22Rv1 (cell line): ENCODE results near the gene TACC2.
"Not testable (repeated sequence)": the region's sequence is repeated elsewhere in the genome, so short reads cannot be mapped to it uniquely, and the experiment has no call there.

Experiments used
- H3K27ac ChIP-seq: fragments of 450-650 bp; 2 replicates; pipeline ENCODE4 v1.5.1; 2017
- ZFX ChIP-seq: fragments of 450-650 bp; IDR thresholded peaks from 2 replicates; pipeline ENCODE4 v1.6.1; 2017; ENCODE audit warnings: antibody characterized with exemption, borderline replicate concordance
- TF ChIP-seq, protein P1 (sequence below): fragments of 450-650 bp; IDR thresholded peaks from 2 replicates; pipeline ENCODE4 v1.5.1; 2017; ENCODE audit warnings: mild to moderate bottlenecking

The TACC2 gene

DNA sequence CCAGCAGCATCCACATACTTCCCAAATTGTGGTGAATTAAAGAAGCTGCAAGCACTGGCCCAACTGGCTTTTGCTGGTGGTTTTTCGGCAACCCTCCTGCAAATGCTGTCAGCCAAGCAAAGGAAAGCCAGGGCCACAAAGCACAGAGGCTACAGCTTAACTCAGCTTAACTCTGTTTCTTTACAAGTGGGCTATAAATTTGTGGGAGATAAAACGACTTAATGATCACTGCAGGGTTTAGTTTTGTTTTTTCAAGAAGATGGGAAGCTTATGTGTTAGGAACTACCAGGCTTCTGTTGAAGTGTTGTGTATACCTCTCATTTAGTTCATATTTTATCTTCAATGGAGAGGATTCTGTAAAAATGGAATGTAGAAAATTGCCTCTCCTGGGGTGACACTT is 110.6 kb downstream of the TACC2 start:
- TF ChIP-seq, protein P1, sequence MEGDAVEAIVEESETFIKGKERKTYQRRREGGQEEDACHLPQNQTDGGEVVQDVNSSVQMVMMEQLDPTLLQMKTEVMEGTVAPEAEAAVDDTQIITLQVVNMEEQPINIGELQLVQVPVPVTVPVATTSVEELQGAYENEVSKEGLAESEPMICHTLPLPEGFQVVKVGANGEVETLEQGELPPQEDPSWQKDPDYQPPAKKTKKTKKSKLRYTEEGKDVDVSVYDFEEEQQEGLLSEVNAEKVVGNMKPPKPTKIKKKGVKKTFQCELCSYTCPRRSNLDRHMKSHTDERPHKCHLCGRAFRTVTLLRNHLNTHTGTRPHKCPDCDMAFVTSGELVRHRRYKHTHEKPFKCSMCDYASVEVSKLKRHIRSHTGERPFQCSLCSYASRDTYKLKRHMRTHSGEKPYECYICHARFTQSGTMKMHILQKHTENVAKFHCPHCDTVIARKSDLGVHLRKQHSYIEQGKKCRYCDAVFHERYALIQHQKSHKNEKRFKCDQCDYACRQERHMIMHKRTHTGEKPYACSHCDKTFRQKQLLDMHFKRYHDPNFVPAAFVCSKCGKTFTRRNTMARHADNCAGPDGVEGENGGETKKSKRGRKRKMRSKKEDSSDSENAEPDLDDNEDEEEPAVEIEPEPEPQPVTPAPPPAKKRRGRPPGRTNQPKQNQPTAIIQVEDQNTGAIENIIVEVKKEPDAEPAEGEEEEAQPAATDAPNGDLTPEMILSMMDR = no peak
- TF ChIP-seq ZFX = no peak
- H3K27ac ChIP-seq = no peak overlapping the region

DNA sequence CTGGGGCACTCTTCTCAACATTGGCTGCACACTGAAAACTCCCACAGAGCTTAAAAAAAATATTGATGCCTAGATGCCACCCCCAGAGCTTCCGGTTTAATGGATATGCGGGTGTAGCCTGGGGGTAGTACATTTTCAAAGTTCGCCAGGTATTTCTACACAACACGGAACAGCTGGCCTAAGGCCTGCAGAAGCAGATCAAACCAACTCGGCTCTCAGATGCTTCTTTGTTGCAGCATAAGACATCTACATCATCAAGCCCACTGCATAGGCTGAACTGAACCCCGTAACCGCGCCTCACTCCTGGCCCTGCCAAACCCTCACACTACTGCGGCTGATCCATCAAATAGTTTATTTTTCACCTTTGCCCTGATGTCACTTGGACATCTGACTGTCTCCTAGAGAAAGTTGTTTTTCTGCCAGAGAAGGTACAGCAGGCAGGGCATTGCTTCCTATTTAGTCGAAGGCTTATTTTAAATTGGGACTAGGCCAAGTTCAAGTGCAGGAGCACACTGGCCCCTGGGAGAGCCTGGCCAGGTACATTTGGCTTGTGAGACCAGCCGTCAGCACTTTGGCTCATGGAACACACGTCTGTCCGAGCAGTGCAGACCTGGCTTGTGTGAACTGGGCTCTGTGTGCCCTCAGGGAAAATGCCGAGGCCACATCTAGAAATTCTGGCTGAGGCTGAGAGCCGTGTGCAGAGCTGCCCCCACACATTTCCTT is 113.3 kb downstream of the TACC2 start:
- TF ChIP-seq ZFX = no peak
- TF ChIP-seq, protein P1 = no peak

DNA sequence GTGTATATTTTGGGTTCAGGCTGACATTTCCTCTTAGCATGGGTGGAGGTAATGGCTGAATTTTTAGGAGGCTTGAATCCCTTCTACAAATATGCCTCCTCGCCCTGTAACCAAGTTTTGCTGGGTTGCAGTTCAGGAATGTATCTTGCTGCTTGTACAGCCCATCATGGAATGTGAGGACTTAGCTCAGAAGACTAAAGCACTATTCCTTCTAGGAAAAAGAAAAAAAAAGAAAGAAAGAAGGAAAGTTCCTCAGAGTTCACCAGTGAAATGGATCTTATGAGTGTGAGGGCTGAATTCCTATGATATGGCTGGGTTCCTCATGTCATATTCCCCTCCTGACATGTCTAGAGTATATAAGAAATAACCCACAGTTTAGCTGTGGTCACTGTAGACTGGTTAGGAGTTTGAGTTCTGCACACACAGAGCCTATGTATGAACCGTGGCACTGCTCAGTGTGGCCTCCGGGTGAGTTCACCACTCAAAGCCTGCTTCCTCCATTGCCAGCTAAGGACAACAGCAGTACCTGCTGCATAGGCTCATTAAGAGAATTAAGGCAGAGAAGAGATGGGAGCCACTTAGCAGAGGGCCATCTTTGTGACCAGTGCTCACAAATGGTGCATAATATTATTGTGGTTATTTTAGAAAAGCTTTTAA is 114.0 kb downstream of the TACC2 start:
- H3K27ac ChIP-seq = no peak overlapping the region
- no peak for TF ChIP-seq ZFX
- TF ChIP-seq, protein P1 = no peak

More for the DNA sequence above, 113.3 kb downstream of the TACC2 start:
- no peak overlapping the region; the same call in 1 of the 2 replicates for H3K27ac ChIP-seq

DNA sequence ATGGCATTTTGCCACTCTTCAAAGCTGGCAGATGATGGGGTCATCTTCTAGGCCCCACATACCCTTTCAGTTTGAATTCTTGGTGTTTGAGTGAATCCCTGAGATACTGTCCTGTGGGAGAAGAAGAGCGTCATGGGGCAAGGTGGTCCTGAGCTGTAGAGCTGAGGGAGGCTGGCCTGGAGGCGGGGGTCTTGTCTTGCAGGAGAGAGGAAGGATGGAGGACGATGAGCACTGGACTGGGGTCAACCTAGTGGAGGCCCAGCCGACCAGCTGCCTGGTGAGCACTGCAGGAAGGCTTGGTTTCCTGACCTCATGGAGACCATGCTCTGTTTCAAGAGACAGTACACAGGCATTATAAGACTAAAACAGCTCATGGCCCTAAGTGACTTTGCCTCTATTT is 114.6 kb downstream of the TACC2 start:
- no peak overlapping the region for H3K27ac ChIP-seq
- no peak for TF ChIP-seq ZFX
- TF ChIP-seq, protein P1 = no peak

DNA sequence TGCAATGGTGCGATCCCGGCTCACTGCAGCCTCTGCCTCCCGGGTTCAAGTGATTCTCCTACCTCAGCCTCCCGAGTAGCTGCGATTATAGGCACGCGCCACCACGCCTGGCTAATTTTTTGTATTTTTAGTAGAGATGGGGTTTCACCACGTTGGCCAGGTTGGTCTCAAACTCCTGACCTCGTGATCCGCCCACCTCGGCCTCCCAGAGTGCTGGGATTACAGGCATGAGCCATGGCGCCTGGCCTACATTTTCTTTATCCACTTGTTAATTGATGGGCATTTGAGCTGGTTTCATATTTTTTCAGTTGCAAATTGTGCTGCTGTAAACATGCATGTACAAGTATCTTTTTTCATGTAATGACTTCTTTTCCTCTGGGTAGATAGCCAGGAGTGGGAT is 119.8 kb downstream of the TACC2 start:
- not testable (repeated sequence) for H3K27ac ChIP-seq

DNA sequence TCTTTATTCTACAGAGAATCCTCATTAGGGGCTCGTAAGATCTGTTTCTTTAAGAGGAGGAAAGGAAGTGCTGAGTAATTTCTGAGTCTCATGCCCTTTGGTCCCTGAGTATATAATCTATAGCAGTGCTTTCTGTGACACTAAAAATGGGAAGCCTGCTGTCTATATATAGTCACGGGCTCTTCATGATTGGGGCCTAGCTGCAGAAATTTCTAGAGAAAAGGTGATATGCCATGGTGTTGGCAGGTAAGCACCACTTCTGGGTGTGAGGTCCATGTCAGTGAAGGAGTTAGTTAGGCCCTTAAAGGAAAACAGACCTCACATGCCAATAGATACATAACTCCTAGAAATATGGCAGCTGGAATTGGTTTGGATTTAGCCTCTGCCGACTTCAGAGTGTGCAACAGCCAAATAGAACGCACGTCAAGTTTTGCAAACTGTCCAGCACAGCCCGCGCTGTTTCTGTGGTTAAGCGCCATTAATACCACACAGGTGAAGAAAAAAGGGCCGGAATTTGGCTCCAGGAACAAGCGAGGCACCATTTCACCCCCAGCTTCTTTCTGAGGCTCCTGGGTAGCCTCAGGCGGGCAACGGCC is 123.2 kb downstream of the TACC2 start:
- TF ChIP-seq ZFX = no peak
- TF ChIP-seq, protein P1 = no peak
- peak overlapping the region; percentile 72 for H3K27ac ChIP-seq

DNA sequence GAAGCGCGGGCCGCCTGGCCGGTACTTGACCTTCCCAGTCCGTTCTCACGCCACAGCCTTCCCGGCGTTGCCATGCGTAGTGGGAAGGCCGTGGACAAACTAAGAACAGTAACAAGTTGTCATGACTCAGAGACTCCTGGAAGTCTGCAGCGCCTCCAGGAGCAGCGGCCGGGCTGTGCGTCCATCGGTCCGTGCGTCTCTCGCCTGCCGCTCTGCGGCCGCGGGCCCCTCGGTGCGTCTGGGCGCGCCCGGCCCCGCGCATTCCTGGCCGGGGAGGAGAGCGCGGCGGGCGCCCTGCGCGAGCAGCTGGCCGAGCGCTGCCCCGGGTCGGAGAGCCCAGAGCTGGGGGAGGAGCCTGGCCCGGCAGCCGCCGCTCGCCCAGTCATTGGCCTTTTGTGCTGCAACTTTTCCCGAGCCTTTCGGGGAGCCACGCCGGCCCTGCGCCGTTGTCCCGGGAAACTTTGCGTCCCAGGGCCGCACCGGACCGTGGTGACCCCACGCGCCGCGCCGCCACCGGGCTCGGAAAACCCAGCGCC is 123.7 kb downstream of the TACC2 start:
- TF ChIP-seq, protein P1 = peak; percentile 52
- TF ChIP-seq ZFX = no peak
- peak overlapping the region; percentile 72 for H3K27ac ChIP-seq
